ENCODE data around the gene RPAP3. TPM values are rescaled to one million over a fixed set of nuclear protein-coding genes. Genes with fewer than 3 reads are reported as not detected.
A peak's percentile ranks its signal among the peaks of the same experiment; 100 is the strongest.

RPAP3 gene
- polyA plus RNA-seq, 3 donors, result 9.6 to 20.6 (median 19.0) TPM

GRCh38 chr12:47737936-47738594 lies 32.2 kb upstream of the RPAP3 start:
- Histone ChIP-seq H3K36me3 (replicated peaks in 1 of 2; ENCODE audit: control insufficient read depth in 1 of 2, insufficient read depth in 2 of 2, low read length in 2 of 2) (no peaks in the 10 kb centered on the region), H3K79me2 (ENCODE audit: insufficient read depth, low read length) (no peaks in the 10 kb centered on the region), H3K4me3 (replicated peaks in 1 of 3; ENCODE audit: low read depth in 2 of 3, low read length in 3 of 3) (no peak overlapping the region), H3K9ac (ENCODE audit: insufficient read depth, low read length, poor library complexity, severe bottlenecking) (no peak overlapping the region), H3K9me3 (replicated peaks in 1 of 2; ENCODE audit: control insufficient read depth in 1 of 2, insufficient read depth in 1 of 2, low read length in 2 of 2) (no peaks in the 10 kb centered on the region), H3K27me3 (ENCODE audit: control insufficient read depth in 2 of 2, insufficient read depth in 2 of 2, low read length in 2 of 2) (no peaks in the 10 kb centered on the region), H3K4me2 (replicated peaks; ENCODE audit: extremely low read depth, low read length, poor library complexity, severe bottlenecking) (no peak overlapping the region), H3K4me1 (ENCODE audit: control insufficient read depth in 1 of 2, insufficient read depth in 2 of 2, low read length in 2 of 2) (peaks cover 30 to 42% of the 10 kb centered on the region in 2 donors), H3K27ac (ENCODE audit: low read depth in 1 of 2, low read length in 2 of 2) (no peak overlapping the region), H2AFZ (ENCODE audit: insufficient read depth, low read depth, low read length, poor library complexity, severe bottlenecking) (no peak overlapping the region), H4K20me1 (ENCODE audit: insufficient read depth, low read length) (no peaks in the 10 kb centered on the region)
- H3K9me3 Mint-ChIP-seq, result peaks cover 0 to 1% (median 0%) of the 10 kb centered on the region in 7 donors
- H3K4me3 Mint-ChIP-seq, result no peak overlapping the region
- peaks cover 6 to 11% (median 7%) of the 10 kb centered on the region in 3 donors for H3K27me3 Mint-ChIP-seq (ENCODE audit: low read depth in 3 of 3)
- no peak for DNase-seq
- peaks cover 0 to 2% of the 10 kb centered on the region in 2 donors for H3K36me3 Mint-ChIP-seq
- H3K4me1 Mint-ChIP-seq, result peaks cover 48% of the 10 kb centered on the region
- 96% methylated on average over 12 of the region's 17 CpGs for WGBS (ENCODE audit: insufficient coverage)
- TF ChIP-seq CTCF (IDR thresholded peaks at IDR 0.05), result no peak
- peak overlapping the region in 1 of 7 donors; percentile 52 for H3K27ac Mint-ChIP-seq
- intact Hi-C loops (cut with micrococcal nuclease), result no loop called here

GRCh38 chr12:47736877-47737676 lies 31.2 kb upstream of the RPAP3 start:
- no peak overlapping the region for H2AFZ ChIP-seq (ENCODE audit: insufficient read depth, low read depth, low read length, poor library complexity, severe bottlenecking)
- H3K27me3 ChIP-seq (ENCODE audit: control insufficient read depth in 2 of 2, insufficient read depth in 2 of 2, low read length in 2 of 2), result no peaks in the 10 kb centered on the region
- H3K27ac ChIP-seq (ENCODE audit: low read depth in 1 of 2, low read length in 2 of 2), result no peak overlapping the region
- H3K36me3 ChIP-seq (replicated peaks in 1 of 2; ENCODE audit: control insufficient read depth in 1 of 2, insufficient read depth in 2 of 2, low read length in 2 of 2), result no peaks in the 10 kb centered on the region
- Mint-ChIP-seq H3K4me1 (peaks cover 54% of the 10 kb centered on the region), H3K9me3 (peaks cover 0 to 1% (median 0%) of the 10 kb centered on the region in 7 donors), H3K27ac (peak overlapping the region in 1 of 7 donors; percentile 50), H3K36me3 (peaks cover 0 to 2% of the 10 kb centered on the region in 2 donors), H3K4me3 (no peak overlapping the region), H3K27me3 (ENCODE audit: low read depth in 3 of 3) (peaks cover 5 to 11% (median 7%) of the 10 kb centered on the region in 3 donors)
- DNase-seq, result no peak
- WGBS (ENCODE audit: insufficient coverage), result 97% methylated on average over 13 of the region's 19 CpGs
- H4K20me1 ChIP-seq (ENCODE audit: insufficient read depth, low read length), result no peaks in the 10 kb centered on the region
- H3K4me1 ChIP-seq (ENCODE audit: control insufficient read depth in 1 of 2, insufficient read depth in 2 of 2, low read length in 2 of 2), result peaks cover 40 to 52% of the 10 kb centered on the region in 2 donors
- no peaks in the 10 kb centered on the region for H3K79me2 ChIP-seq (ENCODE audit: insufficient read depth, low read length)
- H3K9me3 ChIP-seq (replicated peaks in 1 of 2; ENCODE audit: control insufficient read depth in 1 of 2, insufficient read depth in 1 of 2, low read length in 2 of 2), result no peaks in the 10 kb centered on the region
- H3K9ac ChIP-seq (ENCODE audit: insufficient read depth, low read length, poor library complexity, severe bottlenecking), result no peak overlapping the region
- no peak for TF ChIP-seq CTCF (IDR thresholded peaks at IDR 0.05)
- no peak overlapping the region for H3K4me3 ChIP-seq (replicated peaks in 1 of 3; ENCODE audit: low read depth in 2 of 3, low read length in 3 of 3)
- intact Hi-C loops (cut with micrococcal nuclease), result no loop called here
- H3K4me2 ChIP-seq (replicated peaks; ENCODE audit: extremely low read depth, low read length, poor library complexity, severe bottlenecking), result no peak overlapping the region
